ENCODE measurements around the gene TACC3.

DNA sequence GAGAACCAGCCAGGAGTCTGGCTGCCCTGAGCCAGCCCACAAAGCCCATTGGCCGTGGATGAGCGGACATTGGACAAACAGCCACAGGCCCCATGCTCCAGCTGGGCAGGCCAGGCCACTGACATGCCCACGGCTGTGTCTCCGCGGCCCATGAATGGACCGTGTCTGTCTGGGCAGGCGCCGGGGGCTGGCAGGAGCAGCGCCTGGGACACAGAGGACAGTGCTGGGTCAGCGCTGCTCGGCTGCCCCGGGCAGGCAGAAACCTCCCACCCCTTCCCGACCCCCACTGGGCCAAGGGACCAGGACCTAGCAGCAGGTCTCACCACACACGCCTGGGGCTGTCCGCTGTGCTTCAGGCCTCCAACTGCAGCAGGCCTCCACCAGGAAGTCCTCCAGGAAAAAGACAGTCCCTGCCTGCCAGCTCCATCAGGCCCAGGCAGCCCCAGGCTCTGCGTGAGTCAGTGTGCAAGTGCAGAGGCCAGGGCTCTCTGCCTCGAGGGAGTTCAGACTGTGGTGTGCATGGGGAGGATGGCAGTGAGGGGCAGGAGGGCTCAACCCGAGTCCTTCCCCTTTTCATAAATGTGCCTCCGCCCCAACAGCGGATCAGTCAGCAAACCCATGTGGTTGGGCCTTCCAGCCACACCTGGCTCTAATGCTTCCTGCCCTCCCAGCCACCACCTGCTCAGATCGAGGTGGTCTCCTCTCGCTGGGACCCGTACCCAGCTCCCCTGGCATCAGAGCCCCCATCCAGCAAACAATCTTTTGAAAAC is 54.6 kb downstream of the TACC3 start:
- TF ChIP-seq, protein P1, sequence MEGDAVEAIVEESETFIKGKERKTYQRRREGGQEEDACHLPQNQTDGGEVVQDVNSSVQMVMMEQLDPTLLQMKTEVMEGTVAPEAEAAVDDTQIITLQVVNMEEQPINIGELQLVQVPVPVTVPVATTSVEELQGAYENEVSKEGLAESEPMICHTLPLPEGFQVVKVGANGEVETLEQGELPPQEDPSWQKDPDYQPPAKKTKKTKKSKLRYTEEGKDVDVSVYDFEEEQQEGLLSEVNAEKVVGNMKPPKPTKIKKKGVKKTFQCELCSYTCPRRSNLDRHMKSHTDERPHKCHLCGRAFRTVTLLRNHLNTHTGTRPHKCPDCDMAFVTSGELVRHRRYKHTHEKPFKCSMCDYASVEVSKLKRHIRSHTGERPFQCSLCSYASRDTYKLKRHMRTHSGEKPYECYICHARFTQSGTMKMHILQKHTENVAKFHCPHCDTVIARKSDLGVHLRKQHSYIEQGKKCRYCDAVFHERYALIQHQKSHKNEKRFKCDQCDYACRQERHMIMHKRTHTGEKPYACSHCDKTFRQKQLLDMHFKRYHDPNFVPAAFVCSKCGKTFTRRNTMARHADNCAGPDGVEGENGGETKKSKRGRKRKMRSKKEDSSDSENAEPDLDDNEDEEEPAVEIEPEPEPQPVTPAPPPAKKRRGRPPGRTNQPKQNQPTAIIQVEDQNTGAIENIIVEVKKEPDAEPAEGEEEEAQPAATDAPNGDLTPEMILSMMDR (tag by site-specific recombination; IDR thresholded peaks at IDR 0.05), result no peak
- no peak for TF ChIP-seq ZFP37 (tag by site-specific recombination; IDR thresholded peaks at IDR 0.05)
- no peak for TF ChIP-seq ZBTB1 (tag by site-specific recombination; IDR thresholded peaks at IDR 0.05)
- TF ChIP-seq SP2 (tag by site-specific recombination; IDR thresholded peaks at IDR 0.05), result 0 out of 2 replicates have a peak, but pooled peaks have one; percentile 14
- TF ChIP-seq, protein P2, sequence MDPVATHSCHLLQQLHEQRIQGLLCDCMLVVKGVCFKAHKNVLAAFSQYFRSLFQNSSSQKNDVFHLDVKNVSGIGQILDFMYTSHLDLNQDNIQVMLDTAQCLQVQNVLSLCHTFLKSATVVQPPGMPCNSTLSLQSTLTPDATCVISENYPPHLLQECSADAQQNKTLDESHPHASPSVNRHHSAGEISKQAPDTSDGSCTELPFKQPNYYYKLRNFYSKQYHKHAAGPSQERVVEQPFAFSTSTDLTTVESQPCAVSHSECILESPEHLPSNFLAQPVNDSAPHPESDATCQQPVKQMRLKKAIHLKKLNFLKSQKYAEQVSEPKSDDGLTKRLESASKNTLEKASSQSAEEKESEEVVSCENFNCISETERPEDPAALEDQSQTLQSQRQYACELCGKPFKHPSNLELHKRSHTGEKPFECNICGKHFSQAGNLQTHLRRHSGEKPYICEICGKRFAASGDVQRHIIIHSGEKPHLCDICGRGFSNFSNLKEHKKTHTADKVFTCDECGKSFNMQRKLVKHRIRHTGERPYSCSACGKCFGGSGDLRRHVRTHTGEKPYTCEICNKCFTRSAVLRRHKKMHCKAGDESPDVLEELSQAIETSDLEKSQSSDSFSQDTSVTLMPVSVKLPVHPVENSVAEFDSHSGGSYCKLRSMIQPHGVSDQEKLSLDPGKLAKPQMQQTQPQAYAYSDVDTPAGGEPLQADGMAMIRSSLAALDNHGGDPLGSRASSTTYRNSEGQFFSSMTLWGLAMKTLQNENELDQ (tag by site-specific recombination; IDR thresholded peaks at IDR 0.05; ENCODE audit: low read depth), result no peak
- TF ChIP-seq, protein P3, sequence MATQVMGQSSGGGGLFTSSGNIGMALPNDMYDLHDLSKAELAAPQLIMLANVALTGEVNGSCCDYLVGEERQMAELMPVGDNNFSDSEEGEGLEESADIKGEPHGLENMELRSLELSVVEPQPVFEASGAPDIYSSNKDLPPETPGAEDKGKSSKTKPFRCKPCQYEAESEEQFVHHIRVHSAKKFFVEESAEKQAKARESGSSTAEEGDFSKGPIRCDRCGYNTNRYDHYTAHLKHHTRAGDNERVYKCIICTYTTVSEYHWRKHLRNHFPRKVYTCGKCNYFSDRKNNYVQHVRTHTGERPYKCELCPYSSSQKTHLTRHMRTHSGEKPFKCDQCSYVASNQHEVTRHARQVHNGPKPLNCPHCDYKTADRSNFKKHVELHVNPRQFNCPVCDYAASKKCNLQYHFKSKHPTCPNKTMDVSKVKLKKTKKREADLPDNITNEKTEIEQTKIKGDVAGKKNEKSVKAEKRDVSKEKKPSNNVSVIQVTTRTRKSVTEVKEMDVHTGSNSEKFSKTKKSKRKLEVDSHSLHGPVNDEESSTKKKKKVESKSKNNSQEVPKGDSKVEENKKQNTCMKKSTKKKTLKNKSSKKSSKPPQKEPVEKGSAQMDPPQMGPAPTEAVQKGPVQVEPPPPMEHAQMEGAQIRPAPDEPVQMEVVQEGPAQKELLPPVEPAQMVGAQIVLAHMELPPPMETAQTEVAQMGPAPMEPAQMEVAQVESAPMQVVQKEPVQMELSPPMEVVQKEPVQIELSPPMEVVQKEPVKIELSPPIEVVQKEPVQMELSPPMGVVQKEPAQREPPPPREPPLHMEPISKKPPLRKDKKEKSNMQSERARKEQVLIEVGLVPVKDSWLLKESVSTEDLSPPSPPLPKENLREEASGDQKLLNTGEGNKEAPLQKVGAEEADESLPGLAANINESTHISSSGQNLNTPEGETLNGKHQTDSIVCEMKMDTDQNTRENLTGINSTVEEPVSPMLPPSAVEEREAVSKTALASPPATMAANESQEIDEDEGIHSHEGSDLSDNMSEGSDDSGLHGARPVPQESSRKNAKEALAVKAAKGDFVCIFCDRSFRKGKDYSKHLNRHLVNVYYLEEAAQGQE (tag by site-specific recombination; IDR thresholded peaks at IDR 0.05), result no peak
- no peak for TF ChIP-seq HOXA7 (CRISPR knock-in tag; IDR thresholded peaks at IDR 0.05; ENCODE audit: borderline replicate concordance)
- TF ChIP-seq, protein P4, sequence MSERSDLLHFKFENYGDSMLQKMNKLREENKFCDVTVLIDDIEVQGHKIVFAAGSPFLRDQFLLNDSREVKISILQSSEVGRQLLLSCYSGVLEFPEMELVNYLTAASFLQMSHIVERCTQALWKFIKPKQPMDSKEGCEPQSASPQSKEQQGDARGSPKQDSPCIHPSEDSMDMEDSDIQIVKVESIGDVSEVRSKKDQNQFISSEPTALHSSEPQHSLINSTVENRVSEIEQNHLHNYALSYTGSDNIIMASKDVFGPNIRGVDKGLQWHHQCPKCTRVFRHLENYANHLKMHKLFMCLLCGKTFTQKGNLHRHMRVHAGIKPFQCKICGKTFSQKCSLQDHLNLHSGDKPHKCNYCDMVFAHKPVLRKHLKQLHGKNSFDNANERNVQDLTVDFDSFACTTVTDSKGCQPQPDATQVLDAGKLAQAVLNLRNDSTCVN (tag by site-specific recombination; optimal IDR thresholded peaks at IDR 0.05), result no peak
- no peak for TF ChIP-seq HOXD13 (CRISPR knock-in tag; IDR thresholded peaks at IDR 0.05; ENCODE audit: borderline replicate concordance)
- TF ChIP-seq ZNF121 (tag by site-specific recombination; IDR thresholded peaks at IDR 0.05), result no peak

Measured in HEK293 (cell line).